Activated CD8-positive, alpha-beta memory T cell treated with anti-CD3 and anti-CD28 coated beads for 36 hours (primary cell): ENCODE results near the gene INSIG1. TPM values are rescaled to one million over a fixed set of nuclear protein-coding genes. Genes with fewer than 3 reads are reported as not detected.

Experiments
- CTCF ChIA-PET: fragments of 350-600 bp; sonication (Branson Sonifier 250); formaldehyde crosslinking; loops from one replicate; lab custom pipeline; 2021; ENCODE audit warnings: antibody characterized with exemption; lab: Charles Lee
- POLR2A ChIA-PET: fragments of 350-600 bp; sonication (Branson Sonifier 250); formaldehyde crosslinking; loops from one replicate; lab custom pipeline; 2021; ENCODE audit warnings: antibody characterized with exemption; lab: Charles Lee
- total RNA-seq, 2 experiments: library from RNA; stranded (reverse); gene quantifications; one replicate each; pipeline ENCODE4 v1.2.3, GENCODE V29; 2021

Gene INSIG1
- 10 to 100 TPM; 45.7 to 47.0 TPM for total RNA-seq

- CTCF ChIA-PET: interaction anchor here (0.6 to 3.4 kb wide), 4 partner anchors 9 to 295 kb away, joined by 3 to 14 read pairs (median 6); partner anchors contain the start of gene PAXIP1
These were observed at the start of gene INSIG1 for GRCh38 chr7:155297517-155298287. TSS of gene INSIG1 (plus strand) at chr7:155297878. CDS start at chr7:155298286, 408 bp downstream.

GRCh38 chr7:155248366-155248756 is 49.3 kb upstream of the INSIG1 start:
- ChIA-PET POLR2A (no interaction called here), CTCF (no interaction called here)

More at GRCh38 chr7:155297517-155298287, at the start of gene INSIG1:
- POLR2A ChIA-PET: interaction anchor here (0.6 to 3.8 kb wide), 9 partner anchors 8 to 370 kb away, joined by 3 to 67 read pairs (median 4); partner anchors contain the start of genes PAXIP1 and RBM33

- CTCF ChIA-PET: interaction anchor here (1.0 kb wide), 1 partner anchor 14 kb away, joined by 3 read pairs; no protein-coding TSS in a partner anchor
- POLR2A ChIA-PET: no interaction called here
These were observed 45.8 kb upstream of the INSIG1 start for GRCh38 chr7:155251831-155252230.

- POLR2A ChIA-PET: no interaction called here
- CTCF ChIA-PET: interaction anchor here (1.0 kb wide), 1 partner anchor 13 kb away, joined by 3 read pairs; no protein-coding TSS in a partner anchor
These were observed 45.2 kb upstream of the INSIG1 start for GRCh38 chr7:155252444-155252887.

GRCh38 chr7:155252892-155253501 is 44.7 kb upstream of the INSIG1 start:
- ChIA-PET POLR2A (no interaction called here), CTCF (no interaction called here)

GRCh38 chr7:155254018-155254417 is 43.7 kb upstream of the INSIG1 start:
- ChIA-PET CTCF (no interaction called here), POLR2A (no interaction called here)

- POLR2A ChIA-PET: no interaction called here
- CTCF ChIA-PET: interaction anchor here (0.9 kb wide), 1 partner anchor 11 kb away, joined by 3 read pairs; no protein-coding TSS in a partner anchor
These were observed 42.6 kb upstream of the INSIG1 start for GRCh38 chr7:155255071-155255470.

GRCh38 chr7:155255621-155256020 is 42.1 kb upstream of the INSIG1 start:
- CTCF ChIA-PET: interaction anchor here (0.9 to 1.1 kb wide), 2 partner anchors 12 to 90 kb away, joined by 3 read pairs; no protein-coding TSS in a partner anchor

GRCh38 chr7:155256081-155256760 is 41.5 kb upstream of the INSIG1 start:
- CTCF ChIA-PET: interaction anchor here (0.9 to 1.1 kb wide), 2 partner anchors 13 to 89 kb away, joined by 3 read pairs; no protein-coding TSS in a partner anchor
- POLR2A ChIA-PET: no interaction called here

More at GRCh38 chr7:155255621-155256020, 42.1 kb upstream of the INSIG1 start:
- POLR2A ChIA-PET: no interaction called here

GRCh38 chr7:155256761-155257481 is 40.8 kb upstream of the INSIG1 start:
- CTCF ChIA-PET: interaction anchor here (0.8 to 1.1 kb wide), 2 partner anchors 88 to 1705 kb away, joined by 3 read pairs; no protein-coding TSS in a partner anchor

GRCh38 chr7:155257482-155258225 is 40.0 kb upstream of the INSIG1 start:
- POLR2A ChIA-PET: no interaction called here
- CTCF ChIA-PET: interaction anchor here (0.8 kb wide), 1 partner anchor 1705 kb away, joined by 3 read pairs; no protein-coding TSS in a partner anchor

More at GRCh38 chr7:155256761-155257481, 40.8 kb upstream of the INSIG1 start:
- POLR2A ChIA-PET: no interaction called here

- CTCF ChIA-PET: no interaction called here
- POLR2A ChIA-PET: no interaction called here
These were observed 39.5 kb upstream of the INSIG1 start for GRCh38 chr7:155258226-155258560.

GRCh38 chr7:155259866-155260497 is 37.7 kb upstream of the INSIG1 start:
- CTCF ChIA-PET: interaction anchor here (0.9 kb wide), 1 partner anchor 85 kb away, joined by 5 read pairs; no protein-coding TSS in a partner anchor
- POLR2A ChIA-PET: no interaction called here

- ChIA-PET POLR2A (no interaction called here), CTCF (no interaction called here)
These were observed 37.2 kb upstream of the INSIG1 start for GRCh38 chr7:155260498-155260872.

- CTCF ChIA-PET: no interaction called here
- POLR2A ChIA-PET: no interaction called here
These were observed 36.4 kb upstream of the INSIG1 start for GRCh38 chr7:155261031-155261985.

- CTCF ChIA-PET: no interaction called here
- POLR2A ChIA-PET: no interaction called here
These were observed 35.6 kb upstream of the INSIG1 start for GRCh38 chr7:155262031-155262430.

GRCh38 chr7:155263051-155263450 is 34.6 kb upstream of the INSIG1 start:
- ChIA-PET CTCF (no interaction called here), POLR2A (no interaction called here)
